ENCODE data around the gene CAP2.
"Not testable (repeated sequence)": the region's sequence is repeated elsewhere in the genome, so short reads cannot be mapped to it uniquely, and the experiment has no call there.

CAP2 gene

DNA sequence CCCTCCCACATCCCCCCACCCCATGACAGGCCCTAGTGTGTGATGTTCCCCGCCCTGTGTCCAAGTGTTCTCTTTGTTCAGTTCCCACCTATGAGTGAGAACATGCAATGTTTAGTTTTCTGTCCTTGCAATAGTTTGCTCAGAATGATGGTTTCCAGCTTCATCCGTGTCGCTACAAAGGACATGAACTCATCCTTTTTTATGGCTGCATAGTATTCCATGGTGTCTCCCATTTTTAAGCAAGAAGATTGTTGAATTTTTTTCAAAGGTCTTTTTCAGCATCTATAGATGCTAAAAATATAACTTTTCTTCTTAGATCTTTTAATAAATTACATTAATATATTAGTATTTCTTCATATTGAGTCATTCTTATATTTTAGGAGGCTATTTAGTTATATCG, 47.4 kb downstream of the CAP2 start:
- not testable (repeated sequence) for DNase-seq (ENCODE audit: low read depth)

DNA sequence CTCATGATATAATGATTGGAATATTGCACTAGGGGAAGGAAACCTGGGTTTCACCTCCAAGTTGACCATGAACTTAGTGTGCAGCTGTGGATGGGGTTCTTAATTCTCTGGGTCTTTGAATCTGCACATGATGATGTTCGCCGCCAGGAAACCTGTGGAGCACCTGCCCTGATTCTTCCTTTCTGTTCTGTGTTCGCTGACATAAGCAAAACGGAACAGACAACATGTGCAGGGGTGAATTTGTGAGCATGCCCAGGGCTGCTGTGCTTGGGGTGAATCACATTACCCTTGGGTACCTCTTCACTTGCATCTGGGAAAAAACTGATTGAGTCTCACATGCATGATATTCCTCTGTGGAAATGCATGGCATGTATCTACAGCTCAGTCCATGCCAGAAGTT, 48.8 kb downstream of the CAP2 start:
- DNase-seq (ENCODE audit: low read depth), result no peak

DNA sequence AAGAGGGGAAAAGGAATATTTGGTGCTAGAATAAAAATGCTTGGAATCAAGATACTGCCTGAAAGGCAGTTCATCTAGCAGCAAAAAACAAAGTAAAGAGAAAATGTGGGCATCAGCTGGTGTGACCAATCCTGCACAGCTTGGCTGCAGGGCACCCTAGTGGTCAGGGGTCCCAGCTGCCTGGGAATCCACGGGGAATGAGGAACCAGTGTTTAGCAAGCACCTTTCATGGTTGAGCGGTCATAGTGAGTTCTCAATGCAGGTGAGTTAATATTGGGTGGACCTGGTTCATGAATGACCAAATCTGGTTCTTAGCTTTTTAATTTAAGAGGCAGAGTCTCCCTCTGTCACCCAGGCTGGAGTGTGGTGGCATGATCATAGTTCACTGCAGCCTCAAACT, 53.3 kb downstream of the CAP2 start:
- DNase-seq (ENCODE audit: low read depth), result no peak

DNA sequence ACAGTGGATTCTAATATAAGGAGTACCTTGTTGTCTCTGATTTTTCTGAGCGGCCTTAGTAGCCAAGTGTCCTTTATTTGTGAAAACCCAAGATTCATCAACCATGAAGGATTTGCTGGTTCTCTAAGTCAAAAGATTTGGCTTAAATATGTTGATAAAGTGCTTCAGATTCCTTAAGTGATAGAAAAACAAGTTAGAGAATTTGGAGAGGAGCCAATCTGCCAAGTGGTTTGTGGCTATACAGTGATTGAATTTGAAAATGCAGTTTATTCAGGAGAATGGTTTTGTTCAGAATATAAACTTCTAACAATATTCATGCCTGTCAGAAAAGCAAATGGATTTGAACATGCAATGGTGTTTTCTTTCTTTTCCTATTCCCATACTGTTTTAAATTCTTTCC, 54.8 kb downstream of the CAP2 start:
- DNase-seq (ENCODE audit: low read depth), result peak; percentile 41

DNA sequence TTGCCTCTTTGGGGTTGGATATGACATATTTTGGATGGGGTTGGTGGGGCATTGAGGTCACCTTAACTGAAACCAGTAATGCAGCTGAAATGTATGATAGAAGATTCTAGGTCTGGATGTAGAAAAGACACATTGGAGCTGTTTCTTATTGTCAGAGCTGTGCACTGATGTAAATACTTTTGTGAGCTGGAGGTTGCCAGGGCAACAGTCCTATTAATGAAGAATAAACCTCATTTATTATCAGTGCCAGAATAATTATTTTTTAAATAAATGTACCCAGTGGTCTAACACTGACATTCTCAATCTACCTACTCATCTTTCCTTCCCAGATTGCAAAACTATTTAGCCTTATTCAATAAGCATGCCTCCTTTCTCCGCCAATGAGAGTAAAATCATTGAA, 57.0 kb downstream of the CAP2 start:
- no peak for DNase-seq (ENCODE audit: low read depth)

DNA sequence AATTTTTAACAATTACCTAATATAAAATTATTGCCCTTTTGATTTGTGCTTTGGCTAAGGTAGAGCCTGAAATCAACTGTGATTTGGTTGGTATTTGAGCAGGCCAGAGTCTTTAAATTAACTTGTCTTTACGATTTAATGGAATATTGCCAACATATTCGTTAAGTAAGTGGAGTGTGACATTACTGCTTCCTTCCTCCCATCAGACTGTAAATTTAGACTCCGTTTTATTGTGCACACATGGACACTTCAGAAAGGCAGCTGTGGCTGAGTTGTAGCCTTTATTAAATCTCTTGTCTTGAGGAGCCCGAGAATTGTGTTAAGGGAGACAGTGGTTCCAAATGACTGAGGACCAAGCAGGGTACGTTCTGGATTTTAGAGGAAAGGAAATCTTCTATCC, 57.4 kb downstream of the CAP2 start:
- DNase-seq (ENCODE audit: low read depth), result no peak

DNA sequence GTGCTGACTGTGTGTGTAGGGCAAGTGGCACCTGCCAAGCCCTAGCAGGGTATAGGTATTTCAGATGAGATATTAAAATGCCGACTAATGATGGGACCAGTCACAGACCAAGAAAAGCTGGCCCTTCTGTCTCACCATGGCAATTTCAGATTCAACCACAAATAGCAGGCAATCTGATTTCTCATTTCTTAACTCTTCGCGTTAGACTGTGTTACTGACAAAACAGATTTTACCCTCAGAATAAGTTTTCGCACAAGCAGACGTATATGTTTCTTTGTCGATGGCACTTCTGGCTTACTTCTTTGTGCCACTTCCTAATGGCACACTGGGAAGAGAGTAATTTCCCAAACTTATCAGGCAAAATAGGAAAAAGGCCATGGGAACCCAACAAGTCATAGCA, 58.7 kb downstream of the CAP2 start:
- DNase-seq (ENCODE audit: low read depth), result no peak

DNA sequence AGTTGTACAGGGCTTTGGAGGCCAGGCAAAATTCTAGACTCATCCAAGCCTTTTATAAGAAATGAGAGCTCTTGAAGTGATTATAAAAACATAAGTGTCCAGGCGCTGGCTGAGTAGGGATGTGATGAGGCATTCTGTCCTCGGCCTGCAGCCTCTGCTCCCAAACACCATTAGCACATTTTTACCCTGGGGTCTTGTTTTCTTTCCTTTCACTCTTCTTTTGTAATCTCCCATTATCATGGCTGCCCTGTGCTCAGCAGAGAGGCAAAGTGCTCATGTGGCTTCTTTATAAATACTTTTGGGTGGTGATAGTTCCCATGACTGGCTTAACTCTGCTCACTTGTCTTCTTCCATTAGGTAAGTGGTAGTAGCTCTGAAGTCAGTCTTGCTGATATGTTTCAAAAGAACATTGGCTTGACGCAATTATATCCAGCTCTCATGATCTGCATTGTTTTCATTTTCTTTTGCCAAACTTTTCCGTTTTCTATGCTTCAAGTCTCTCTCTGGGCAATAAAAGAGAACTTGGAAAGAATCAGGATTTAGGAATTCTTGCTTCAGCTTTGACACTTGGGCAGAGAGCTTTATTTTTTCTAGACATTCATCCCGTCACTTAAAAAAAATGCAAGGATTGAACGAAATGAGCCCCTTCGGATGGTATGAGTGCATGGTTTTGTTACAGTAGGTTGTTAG, 61.1 kb downstream of the CAP2 start:
- DNase-seq (ENCODE audit: low read depth), result no peak

DNA sequence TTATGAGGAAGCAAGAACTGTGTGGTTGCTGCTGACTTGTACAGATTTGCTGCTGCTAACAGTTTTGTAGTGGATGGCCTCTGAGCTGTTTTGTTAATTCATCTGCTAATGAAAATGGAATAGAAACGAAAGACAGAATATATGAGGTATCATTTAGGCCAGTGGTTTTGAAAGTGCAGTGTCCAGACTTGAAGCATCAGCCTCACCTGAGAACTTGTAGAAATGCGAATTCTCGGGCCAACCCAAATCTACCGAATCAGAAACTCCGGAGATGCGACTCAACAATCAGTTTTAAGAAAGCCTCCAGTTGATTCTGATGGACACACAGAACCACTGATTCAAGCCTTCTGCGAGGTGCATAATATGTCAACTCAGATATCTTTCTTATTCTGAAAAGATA, 62.5 kb downstream of the CAP2 start:
- no peak for DNase-seq (ENCODE audit: low read depth)

DNA sequence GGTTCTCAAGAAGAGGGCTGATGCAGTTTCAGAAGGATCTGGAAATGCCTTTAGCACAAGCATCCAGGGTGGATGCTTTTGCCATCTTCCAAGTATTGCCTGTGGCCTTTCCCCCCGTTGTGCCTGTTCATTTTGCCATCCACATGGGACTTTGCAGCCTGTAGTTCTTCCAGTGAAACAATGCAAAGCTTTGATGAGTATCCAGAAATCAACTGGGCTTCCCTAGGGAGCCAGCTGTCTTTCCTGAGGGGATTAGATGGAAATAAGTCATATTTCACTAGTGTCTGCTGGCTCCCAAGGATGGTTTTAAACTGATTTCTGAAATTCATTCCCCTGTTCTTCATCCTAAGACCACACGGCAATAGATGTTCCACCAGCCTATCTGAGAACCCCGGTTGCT, 63.3 kb downstream of the CAP2 start:
- no peak for DNase-seq (ENCODE audit: low read depth)

DNA sequence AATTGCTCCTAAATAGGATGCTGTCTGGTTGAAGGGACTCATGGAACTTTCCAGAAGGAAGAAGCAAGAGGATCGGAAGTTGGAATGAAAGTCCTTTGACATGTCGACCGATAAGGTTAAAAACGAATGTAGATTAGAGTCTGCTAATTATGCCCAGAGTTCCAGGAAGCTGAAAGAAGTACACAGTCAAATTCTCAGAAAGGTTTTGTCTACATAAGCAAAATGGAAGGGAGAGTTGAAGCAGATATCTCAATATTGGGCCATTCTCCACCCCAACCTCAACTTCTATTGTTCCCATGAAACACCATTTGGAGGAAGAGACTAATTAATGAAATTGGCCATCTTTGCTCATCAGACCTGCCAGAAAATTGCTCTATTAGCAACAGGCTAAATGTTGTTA, 64.0 kb downstream of the CAP2 start:
- DNase-seq (ENCODE audit: low read depth), result no peak

DNA sequence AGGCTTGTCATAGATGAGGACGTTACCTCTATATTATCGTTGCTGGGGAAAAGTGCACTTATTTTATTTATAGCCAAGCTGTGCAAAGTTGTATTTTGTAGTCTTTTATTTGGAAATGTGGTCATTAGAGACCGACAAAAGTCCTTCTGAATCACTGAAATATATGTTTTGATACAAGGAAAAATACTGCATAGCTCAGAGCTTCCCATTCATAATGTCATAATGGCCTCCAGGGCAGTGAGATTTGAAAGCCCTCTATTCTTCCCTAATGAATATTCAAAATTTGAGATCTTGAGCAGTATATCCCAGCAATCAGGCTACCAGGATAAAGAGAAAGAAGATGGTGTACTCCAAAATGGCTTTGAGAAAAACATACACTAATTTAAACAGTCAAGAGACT, 64.6 kb downstream of the CAP2 start:
- DNase-seq (ENCODE audit: low read depth), result no peak

DNA sequence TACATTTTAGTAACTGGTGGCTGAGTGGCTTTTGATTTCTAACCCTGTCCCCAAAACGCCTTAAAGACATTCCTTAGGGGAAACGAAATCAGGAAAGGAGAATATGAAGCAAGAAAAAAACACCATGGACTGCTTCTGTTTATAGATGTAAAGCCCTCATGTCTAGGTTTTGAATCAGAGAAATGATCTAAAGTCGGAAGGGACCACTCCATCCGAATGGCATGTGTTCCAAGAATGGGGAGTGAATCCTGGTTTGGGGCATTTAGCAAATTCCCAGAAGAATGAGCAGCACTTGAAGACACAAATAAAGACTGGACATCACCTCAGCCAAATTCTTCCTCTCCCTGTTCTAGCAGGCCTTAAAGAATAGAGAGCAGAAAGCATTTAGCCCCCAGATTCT, 65.6 kb downstream of the CAP2 start:
- DNase-seq (ENCODE audit: low read depth), result no peak

DNA sequence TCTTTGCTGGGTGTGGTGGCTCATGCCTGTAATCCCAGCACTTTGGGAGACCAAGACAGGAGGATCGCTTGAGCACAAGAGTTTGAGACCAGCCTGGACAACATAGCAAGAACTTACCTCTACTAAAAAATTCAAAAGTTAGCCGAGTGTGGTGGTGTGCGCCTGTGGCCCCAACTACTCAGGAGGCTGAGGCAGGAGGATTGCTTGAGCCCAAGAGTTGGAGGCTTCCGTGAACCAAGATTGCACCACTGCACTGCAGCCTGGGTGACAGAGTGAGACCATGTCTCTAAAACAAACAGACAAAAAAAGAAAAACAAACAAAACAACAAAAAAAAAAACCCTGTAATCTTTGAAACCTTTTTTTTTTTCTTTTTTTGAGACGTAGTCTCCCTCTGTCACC, 67.5 kb downstream of the CAP2 start:
- no peak for DNase-seq (ENCODE audit: low read depth)

DNA sequence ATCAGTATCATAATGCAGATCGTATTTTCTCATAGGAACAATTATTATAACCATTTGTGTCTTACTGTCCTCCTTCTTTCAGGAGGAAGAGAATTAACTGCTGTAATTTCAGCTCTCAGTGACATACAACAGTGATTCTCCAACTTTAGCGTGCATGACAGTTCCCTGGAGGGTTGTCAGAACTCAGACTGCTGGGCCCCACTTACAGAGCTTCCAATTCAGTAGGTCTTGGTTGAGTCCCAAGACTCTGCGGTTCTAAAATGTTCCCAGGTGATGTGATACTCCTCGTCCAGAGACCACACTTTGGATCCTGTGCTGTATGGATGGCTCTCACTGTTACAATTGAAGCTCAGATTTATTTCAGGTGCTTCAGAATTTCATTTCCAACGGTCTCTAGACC, 72.8 kb downstream of the CAP2 start:
- no peak for DNase-seq (ENCODE audit: low read depth)

DNA sequence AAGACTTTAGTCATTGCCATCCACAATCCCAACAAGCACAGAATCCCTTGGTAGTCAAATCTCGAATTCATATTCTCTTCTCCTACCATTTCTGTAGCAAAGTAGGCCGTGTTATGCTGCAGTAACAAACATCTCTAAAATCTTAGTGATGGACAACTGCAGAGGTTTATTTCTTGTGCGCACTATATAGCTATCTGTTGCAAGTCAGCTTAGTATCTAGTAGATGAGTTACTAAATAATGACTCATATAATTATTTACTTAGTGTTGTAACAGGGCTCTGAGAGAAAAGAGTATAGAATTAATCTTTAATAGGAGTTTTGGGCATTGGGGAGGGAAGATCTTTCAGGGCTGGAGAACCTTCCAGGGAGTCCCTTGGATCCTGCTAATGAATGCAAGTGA, 73.3 kb downstream of the CAP2 start:
- DNase-seq (ENCODE audit: low read depth), result no peak

DNA sequence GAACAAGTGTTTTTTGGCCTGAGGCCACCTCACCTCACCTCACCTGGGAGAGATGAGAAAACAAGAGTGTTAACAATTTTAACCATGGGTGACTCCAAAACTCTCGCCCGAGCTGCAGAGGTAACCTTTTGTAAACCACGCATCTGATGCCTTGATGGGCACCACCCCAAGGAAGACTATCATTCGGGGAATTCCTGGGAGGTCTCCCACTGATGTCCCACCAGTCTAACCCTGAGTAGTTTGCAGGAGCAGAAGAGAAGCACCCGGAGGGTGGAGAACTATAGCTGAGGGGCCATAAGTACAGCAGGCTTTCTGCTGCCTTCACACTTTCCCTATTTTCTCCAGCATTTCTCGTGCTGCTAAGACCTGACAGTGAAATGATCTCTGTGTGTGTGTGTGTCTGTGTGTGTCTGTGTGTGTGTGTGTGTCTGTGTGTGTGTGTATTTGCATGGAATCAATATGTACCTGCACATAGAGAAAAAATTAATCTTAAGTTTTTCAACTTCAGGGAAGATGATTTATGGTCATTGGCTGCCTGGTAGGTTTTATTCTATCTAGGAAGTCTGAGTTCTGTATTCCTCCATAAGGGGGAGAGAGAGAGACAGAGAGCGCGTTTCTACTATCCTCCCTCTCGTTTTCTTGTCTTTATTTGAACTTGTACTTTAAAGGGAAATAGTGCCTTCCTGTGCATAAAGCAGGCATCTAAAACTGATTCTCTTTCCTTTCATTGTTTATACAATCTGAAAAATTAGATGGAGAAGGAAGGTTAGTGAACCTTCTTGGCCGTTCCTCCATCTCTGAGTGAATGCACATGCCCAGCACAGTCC, 75.8 kb downstream of the CAP2 start:
- DNase-seq (ENCODE audit: low read depth), result no peak

DNA sequence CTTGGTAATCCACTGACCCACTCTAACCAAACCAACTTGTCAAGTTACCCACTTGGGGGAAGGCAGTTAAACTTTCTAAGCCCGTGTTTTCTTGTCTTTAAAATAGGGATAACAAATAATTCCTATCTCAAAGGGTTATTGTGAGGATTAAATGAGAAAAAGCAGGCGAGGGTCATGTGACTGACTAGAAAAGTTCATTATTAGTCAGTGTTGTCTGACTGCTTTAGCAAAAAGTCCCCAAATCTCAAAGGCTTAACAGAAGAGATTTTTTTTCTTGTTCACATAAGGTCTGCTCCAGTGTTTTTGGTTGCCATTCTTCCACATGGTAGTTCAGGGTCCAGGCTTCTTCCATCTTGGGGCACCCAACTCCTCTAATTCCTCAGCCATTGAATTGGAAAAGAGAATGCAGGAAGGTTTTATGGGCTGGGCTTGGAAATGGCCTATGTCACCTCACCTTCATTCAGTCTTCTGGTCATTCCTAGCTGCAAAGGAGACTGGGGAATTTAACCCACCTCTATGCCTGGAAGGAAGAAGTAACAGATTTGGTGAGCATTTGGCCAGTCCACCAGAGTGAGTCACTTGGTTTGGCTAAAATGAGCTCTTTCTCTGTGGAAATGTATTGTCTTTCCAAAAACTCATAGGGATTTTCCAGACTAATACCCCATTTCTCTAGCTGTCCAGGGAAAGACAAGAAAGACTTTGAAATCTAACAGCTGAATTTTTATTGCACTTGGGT, 77.0 kb downstream of the CAP2 start:
- no peak for DNase-seq (ENCODE audit: low read depth)

DNA sequence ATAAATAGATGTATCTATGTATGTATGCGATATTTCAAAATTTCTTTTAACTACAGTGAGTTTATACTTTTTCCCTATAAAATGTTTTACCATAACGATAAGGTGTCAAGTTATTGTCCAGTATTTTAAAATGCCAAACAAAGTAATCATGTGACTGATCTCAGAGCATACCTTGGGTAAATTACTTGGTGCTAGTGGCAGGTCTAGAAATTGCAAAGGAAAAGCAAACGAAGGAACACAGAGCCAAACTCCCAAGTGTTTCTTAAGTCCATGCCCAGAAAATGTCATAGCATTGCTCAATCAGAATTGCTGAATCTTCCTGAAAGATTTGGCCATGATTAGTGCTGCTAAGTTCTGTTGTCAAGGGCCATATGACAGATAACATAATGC, 77.5 kb downstream of the CAP2 start:
- DNase-seq (ENCODE audit: low read depth), result no peak

DNA sequence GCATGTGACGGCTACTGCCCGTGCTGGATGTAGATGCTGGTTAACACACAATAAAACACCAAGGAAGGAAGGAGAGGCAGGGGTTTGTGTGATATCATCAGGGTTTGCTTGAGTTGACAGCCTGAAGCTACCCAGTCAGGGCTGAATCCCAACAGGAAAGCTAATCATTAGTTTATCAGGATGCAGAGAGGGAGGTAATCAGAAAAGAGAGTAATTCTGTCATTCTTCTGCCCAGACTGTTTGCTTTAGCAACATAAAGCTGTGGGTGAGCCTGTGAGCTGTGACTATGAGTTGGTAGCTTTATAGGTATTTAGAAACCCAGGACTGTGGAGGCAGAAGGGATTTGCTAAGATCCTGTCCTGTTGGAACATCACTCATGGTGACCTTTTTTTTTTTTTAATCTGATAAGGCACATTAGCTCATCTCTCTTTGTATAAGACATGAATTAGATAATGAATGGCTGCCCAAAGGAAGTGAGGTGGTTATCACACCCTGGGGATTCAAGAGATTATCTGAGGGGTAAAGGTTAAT, 79.3 kb downstream of the CAP2 start:
- no peak for DNase-seq (ENCODE audit: low read depth)

DNA sequence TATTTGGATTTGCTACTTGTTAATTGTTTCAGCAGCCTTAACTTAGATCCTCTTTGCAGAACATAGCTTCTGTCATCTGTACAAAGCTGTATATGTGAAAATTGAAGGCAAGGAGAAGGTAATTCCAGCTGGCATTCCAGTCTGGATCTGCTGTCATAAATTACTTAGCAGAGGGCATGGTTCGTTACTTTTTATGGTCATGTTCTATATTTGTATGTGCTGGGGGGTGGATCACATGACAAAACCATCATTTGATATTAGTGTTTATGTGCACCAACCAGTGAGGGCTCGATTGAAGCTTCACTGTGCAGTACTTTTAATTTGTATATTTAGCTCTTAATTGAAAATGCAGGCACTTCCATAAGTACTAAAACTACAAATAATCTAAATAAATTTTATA, 80.2 kb downstream of the CAP2 start:
- no peak for DNase-seq (ENCODE audit: low read depth)

DNA sequence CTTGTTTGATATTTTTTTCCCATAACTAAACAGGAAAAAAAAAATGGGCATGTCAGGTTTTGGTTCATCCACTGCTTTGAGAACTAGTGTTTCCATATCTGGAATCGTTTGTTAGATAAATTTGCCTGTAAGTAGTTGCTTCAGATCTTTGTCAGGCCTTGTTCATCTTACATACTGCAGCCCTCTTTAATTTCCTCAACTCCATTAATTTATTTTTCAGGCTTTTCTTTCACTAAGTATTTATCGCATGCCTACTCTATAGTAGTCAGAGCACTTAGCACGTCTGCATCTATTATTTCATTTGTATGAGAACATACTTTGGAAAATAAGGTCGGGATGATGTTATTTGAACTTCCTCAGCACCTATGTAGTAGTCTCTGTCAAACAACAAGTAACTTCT, 80.9 kb downstream of the CAP2 start:
- no peak for DNase-seq (ENCODE audit: low read depth)
